ENCODE measurements around the gene ARCN1.

GRCh38 chr11:118587952-118588351 lies 15.7 kb downstream of the ARCN1 start:
- TF ChIP-seq CTCF (IDR thresholded peaks at IDR 0.05 in 8 of 11, conservative IDR thresholded peaks at IDR 0.05 in 3 of 11) (no peak), POLR2A (IDR thresholded peaks at IDR 0.05) (no peak), POLR2AphosphoS5 (IDR thresholded peaks at IDR 0.05) (no peak)

Measured in spleen (tissue), 7 donors.